HG02943 (cell line): ENCODE measurements around the gene TAF1D.
"Not testable (repeated sequence)": the region's sequence is repeated elsewhere in the genome, so short reads cannot be mapped to it uniquely, and the experiment has no call there.

Experiments used
- ATAC-seq: cut with Tn5 transposase; IDR thresholded peaks from one replicate; pipeline ENCODE4 v1.9.1; 2021; ENCODE audit warnings: mild to moderate bottlenecking, low read depth, moderate library complexity; ENCODE audit not compliant: unreplicated experiment

Gene TAF1D, protein sequence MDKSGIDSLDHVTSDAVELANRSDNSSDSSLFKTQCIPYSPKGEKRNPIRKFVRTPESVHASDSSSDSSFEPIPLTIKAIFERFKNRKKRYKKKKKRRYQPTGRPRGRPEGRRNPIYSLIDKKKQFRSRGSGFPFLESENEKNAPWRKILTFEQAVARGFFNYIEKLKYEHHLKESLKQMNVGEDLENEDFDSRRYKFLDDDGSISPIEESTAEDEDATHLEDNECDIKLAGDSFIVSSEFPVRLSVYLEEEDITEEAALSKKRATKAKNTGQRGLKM

DNA sequence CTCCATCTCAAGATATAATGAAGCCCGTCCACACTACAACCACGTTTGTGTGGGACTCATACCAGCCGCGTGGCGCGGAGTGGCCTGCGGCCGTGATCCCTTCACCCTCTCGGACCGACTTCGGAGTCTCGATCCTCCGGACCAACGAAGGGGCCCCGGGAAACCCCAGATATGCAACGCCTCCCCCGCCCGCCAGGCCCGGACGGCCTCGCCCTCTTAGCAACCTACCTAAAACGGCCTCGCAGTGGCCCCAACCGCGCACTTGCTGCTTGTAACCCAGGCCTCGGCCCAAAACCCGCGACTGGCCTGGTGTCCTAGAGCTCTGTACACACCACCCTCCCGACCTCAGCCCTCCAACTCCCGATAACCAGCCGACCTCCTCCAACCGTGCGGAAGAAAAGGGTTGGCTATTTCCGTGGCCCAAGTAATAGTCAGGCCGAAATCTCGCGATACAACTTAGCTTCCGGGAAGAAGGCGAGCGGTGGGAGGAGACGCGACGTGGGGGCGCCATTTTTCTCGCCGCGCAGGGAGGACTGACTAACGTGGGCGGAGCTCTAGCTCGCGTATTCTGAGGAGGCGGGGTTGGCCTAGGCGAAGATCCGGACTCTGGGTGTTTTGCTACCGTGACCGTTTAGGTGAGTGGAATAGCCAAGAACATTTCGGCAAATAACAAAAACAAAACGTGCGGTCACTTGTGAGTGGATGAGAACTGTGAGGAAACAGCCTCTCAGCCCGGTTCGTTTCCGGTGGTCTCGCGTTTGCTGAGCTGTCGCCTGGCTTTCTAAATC lies at the start of gene TAF1D, which contains the start of gene C11orf54:
Gene TAF1D, minus strand, starts transcription at position 402 of the 788 bp plus-strand sequence. CDS start 2,191 bp downstream, outside the sequence.
Gene C11orf54, plus strand, starts transcription at position 579 of the 788 bp plus-strand sequence. CDS start 5,722 bp downstream, outside the sequence.
- ATAC-seq: peak; percentile 89

DNA sequence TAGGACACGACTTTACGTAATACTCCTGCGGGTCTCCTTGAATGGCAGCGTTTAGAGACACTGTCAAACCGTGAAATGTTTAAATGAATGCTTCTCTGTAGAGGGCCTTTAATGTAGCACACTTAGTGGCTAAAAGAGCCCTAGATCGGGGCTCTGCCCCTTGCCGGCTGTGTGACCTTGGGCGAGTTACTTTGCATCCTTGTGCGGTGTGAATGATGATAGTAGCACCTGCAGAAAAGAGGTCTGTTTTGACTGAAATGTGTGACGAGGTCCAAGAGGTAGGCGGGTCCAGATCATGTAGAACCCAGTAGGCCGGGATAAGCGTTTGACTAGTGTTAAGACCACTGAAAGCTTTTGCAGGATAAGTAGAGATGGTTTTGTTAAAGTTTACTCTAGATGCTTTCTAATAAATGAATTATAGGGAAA lies 43.7 kb upstream of the TAF1D start:
- peak; percentile 27 for ATAC-seq

DNA sequence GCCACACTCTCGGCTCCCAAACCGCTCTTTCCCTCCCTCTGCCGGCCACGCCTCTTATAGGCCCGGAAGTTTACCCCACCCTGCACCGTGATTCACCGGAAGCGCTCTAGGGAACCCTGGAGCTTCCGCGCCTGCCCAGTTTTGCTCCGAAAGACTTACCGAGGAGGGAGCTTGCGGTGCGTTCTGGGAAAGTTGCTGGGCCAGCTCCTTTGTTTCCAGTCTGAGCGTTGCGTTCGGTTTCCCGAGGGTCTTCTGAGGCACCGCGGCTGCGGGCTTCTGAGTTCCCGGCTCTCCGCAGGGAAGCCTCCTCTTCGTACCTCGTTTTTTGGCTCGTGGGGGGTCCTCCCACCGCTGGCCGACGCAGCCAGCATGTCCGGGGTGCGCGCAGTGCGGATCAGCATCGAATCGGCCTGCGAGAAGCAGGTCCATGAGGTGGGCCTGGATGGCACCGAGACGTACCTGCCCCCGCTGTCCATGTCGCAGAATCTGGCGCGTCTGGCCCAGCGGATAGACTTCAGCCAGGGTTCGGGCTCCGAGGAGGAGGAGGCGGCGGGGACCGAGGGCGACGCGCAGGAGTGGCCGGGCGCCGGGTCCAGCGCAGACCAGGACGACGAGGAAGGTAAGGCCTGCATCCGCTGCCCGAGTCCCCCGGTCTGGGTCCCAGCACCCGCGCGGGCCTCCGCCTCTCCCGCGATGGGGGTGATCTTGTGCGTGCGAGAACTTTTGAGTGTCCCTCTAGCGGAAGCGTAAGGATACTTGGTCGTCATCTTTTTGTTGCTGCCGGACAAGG lies 43.0 kb upstream of the TAF1D start, which contains the start of gene MED17:
Gene MED17, plus strand, starts transcription at position 138 of the 790 bp plus-strand sequence. Its CDS starts 232 bp downstream, at position 370.
- peak; percentile 98 for ATAC-seq

DNA sequence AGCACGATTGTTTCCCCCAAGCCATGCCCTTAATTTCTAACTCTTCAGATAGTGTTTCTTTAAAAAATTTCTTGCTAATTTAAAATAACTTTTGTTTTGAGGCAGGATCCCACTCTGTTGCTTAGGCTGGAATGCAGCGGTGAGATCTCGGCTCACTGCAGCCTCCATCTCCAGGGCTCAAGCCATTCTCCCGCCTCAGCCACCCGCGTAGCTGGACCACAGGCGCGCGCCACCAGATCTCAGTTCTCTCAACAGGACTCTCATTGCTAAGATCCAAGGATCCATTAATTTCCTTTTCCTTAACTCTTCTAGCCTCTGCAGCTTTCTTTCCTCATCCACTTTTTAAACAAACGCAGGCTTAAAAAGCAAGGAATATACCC lies 42.5 kb upstream of the TAF1D start:
- ATAC-seq: peak; percentile 47

DNA sequence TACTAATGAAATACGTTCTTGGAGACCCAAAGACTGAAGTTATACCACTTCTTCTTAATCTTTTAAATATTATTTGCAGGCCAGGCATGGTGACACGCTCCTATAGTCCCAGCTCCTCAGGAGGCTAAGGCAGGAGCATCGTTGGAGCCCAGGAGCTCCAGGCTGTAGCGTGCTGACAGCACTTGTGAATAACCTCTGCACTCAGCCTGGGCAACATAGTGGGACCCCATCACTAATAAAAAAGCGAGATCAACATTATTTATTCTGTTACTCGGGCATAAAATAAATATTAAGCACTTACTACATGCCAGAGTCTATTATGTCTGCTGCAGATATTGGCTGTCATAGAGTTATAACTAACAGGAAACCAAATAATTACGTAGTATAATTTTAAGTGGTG lies 42.1 kb upstream of the TAF1D start:
- no peak for ATAC-seq

DNA sequence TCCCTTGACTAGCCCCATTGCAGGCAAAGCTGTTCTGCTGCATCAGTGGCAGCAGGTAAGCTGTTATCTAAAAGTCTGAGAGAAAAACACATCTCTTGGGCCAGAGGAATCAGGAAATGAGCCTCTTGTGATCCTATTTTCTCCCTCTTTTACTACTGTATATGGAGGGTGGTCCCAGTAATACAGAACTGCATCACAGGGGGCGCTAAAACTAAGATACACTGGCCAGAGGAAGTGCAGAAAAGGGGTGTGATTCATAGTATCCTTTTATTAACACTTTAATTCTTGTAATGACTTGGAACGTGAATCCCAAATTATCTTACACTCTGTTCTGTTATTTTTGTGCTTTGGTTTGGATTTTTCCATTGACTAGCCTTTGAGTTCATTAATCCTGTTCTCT lies 34.0 kb upstream of the TAF1D start:
- no peak for ATAC-seq

DNA sequence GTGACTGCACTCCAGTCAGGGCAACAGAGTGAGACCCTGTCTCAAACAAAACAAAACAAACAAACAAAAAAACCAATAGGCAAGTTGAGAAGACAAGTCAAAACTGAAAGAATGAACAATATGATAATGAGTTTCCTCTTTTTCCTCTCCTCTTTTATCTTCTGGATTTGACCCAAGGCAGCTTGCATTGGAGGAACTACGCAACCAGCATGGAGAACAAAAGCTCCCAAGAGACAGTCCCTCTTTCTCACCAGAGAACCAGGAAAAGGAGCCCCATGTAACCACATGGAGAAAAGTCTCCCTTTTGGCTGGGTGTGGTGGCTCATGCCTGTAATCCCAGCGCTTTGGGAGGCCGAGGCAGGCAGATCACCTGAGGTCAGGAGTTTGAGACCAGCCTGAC lies 33.3 kb upstream of the TAF1D start:
- ATAC-seq: not testable (repeated sequence)

DNA sequence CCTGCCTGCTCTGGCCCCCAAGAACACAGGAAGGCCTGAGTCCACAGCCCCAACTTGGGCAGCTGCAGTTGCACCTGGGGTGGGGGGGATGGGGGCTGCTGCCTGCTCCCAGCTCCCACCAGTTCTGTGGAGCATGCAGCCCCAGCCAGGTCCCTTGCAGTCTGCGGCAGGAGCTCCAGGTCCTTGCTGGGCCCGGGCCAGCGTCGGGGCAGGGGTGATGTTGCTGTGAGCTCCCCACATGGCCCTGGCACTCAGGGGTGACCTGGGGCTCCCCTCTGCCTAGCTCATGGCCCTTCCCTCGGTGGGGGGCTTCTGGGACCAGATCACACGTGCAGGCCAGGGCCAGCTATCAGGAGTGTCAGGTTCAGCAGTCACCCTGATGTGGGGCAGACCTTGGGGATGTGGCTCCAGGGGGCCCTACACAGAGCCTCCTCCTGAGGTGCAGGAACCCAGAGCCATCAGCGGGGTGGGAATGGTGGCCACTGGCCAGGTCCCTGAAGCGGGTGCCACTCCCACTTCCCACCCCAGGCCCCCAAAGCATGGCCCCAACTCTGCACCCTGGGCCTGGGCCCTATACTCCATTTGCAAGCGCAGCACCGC lies 32.4 kb upstream of the TAF1D start:
- no peak for ATAC-seq

DNA sequence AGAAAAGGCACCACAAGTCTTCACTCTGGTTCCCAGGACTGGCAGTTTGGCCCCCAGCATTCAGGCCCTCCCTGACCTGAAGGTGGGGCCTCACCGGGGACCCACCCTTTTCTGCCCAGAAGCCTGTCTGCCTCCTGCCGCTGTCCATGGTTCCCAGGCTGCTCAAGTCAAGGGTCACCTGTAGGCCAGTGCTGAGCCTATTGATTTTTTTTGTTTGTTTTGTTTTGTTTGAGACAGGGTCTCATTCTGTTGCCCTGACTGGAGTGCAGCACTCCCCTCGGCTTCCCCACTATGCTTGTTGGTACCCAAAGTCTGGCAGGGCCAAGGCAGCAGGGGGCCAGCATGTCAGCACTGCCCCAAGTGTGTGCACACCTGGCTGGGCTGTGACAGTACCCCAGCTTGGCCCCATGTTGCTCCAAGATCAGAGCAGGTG lies 31.8 kb upstream of the TAF1D start:
- no peak for ATAC-seq

DNA sequence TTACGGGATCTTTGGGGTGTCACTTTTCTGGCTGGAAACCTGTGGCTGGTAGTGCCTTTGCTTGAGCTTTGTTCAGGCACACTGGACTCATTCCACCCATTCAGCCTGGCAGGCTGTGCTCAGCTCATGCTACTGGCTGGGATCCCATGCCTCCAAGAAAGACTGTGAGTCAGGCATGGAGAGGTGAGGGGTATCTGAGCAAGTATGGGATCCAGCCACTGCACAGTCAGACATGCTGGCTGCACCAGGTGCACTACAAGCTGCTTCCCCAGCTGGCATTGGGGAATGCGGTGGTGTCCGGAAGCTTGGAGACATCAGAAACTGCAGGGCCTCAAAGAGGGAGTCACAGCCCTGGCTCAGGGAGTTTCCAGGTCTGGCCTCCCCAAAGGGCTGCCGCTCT lies 30.8 kb upstream of the TAF1D start:
- ATAC-seq: no peak

DNA sequence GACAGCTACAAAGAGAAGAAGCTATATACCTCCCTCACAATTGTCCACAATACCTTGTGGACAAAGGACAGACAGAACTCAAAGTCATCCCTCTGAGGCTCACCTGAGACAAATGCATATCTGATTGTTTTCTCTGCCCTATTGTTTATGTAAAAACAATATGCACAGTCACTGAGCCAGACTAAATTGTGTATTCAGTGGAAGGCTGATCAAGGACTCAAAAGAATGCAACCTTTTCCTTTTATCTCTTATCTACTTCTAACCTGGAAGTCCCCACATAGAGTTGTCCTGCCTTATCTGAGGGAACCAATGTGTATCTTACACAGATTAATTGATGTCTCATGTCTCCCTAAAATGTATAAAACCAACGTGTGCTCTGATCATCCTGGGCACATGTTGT lies 28.9 kb upstream of the TAF1D start:
- ATAC-seq: no peak

DNA sequence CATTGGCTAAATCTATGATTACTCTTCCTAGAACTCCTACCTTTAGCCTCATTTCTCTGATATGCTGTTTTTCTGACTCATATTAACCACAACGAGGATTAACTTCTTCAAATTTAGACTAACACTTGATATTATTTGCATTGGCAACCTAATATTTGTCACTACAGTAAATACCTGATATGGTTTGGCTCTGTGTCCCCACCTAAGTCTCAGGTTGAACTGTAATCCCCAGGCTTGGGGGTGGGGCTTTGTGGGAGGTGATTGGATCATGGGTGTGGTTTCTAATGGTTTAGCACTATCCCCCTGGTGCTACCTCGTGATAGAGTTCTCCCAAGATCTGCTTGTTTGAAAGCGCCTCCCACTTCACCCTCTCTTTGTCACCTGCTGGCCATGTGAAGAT lies 25.7 kb upstream of the TAF1D start:
- ATAC-seq: no peak

DNA sequence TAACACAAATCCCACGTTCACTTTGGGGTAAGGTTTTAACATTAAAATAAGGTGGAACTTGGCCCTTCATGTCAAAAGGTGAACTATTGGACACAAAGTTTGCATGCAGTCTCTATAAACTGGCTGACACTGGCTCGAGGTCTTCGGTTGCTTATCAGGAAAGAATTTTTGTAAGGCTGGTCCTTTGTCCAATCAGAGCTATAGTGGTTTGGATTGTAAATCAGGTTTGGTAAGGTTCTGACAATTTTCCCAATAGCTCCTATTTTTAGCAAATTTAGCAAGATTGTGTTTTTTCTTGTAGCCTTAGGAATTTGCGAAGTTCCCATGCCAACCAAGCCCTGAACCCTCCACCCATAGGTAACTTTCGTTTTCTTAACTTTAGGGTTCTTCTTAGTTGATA lies 25.2 kb upstream of the TAF1D start:
- ATAC-seq: no peak

DNA sequence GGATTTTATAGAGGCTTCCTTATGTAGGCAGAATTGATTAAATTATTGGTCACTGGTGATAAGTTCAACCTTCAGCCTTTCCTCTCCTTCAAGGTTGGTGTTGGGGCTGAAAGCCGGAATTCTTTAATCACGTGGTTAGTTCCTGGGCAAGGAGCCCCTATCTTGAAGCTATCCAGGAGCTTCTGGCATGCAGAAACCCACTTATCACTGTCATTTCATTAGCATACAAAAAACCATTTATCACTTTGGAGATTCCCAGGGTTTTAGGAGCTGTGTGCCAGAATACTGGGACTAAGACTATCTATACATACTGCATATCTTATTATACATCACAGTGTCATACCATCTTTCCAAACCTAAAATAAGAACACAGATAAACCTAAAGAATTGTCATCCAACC lies 24.3 kb upstream of the TAF1D start:
- ATAC-seq: no peak

DNA sequence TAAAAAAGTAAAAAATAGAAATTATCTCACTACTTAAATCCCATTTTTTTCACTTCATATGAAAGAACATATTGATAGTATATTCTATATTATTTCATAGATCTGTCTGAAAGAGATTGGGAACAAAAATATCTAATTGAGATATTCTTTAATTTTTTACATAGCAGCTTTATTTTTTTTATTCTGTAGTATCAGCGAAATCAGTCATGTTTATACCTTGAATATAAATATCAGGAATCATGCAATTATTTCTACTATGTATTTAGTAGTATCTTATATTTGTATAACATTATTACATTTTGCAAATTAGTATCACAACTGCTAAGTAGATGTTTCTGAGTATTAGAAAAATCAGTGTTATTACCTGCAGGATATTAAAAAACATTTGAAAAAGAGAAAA lies 20.6 kb upstream of the TAF1D start:
- ATAC-seq: no peak

DNA sequence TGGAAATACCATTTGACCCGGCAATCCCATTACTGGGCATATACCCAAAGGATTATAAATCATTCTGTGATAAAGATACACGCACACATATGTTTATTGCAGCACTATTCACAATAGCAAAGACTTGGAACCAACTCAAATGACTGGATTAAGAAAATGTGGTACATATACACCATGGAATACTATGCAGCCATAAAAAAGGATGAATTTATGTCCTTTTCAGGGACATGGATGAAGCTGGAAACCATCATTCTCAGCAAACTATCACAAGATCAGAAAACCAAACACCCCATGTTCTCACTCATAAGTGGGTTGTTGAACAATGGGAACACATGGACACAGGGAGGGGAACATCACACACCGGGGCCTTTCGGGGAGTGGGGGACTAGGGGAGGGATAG lies 17.8 kb upstream of the TAF1D start:
- ATAC-seq: not testable (repeated sequence)

DNA sequence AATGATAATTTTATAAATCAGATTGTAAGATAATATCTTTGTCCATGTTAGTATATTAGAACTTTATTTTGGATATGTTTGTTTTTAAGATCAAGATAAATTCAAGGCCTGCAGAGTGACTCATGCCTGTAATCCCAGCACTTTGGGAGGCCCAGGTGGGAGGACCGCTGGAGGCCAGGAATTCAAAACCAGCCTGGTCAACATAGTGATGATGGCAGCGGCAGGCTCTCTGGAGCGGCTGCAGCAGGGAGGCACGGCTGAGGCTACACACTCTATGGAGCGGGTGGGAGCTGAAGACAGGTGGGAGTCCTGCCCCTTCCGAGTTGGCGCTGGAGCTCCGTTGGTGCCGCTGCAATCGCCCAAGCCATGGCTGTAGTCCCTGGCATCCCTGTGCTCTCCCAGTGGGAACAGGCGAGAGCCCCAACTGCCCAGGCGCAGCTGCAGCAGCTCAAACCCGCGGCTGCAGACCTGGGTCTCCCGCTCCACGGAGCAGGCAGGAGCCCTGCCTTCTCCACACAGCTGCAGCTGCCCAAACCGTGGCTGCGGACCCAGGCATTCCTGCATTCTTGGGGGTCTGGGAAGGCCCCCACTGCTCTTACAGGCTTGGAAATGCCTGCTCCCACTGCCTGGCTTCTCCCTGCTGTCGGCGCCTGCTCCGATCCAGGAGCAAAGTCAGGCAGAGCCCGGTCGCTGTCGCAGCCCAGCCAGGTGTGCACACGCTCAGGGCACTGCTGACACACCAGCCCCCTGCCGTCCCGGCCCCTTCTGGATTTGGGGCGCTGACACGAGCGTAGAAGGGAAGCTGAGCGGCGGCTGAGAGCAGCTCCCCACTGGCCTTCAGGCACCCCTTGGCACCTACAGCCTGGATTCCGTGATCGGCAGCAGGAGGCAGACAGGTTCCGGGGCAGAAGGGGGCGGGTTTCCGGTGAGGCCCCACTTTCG lies 16.9 kb upstream of the TAF1D start:
- no peak for ATAC-seq

DNA sequence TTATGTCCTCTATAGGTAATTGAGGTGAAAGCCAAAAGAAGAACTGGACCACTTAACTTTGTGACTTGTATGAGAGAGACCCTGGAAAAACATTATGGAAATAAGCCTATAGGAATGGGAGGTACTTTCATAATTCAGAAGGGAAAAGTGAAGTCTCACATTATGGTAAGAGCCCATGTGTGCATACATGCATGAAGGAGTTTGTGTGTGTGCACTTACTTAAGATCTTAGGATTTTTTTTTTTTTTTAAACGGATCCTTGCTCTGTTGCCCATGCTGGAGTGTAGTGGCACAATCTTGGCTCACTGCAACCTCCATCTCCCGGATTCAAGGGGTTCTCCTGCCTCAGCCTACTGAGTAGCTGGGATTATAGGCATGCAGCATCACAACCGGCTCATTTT lies 16.0 kb upstream of the TAF1D start:
- no peak for ATAC-seq

DNA sequence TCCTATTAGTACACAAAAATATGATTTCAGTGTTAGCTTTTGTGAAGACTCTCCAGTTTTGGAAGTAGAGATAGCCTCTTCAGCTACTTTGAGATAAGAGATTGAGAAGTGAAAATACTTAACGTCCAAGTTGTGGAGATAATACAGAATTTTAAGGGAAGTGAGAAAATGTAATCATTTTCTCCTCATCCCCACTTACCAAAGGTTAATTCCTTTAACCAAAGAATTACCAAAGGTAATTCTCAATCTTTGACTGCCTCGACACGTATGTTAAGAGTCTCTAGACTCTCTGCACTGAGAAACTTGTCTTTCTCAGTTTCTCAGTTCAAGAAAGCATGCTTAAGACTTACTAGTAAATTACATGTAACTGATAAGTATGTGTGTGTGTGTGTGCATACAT lies 15.5 kb upstream of the TAF1D start:
- ATAC-seq: no peak
